ENCODE measurements around the gene CCDC80. TPM values are rescaled to one million over a fixed set of nuclear protein-coding genes. Genes with fewer than 3 reads are reported as not detected.

The CCDC80 gene
- total RNA-seq, 1 donor from 2014 or later = 4.9 TPM

GRCh38 chr3:112681822-112682325, 40.9 kb upstream of the CCDC80 start:
- no peak for TF ChIP-seq CTCF (IDR thresholded peaks at IDR 0.05; ENCODE audit: insufficient read depth, low read length, poor library complexity, severe bottlenecking)
- Histone ChIP-seq H3K36me3 (ENCODE audit: control insufficient read depth, insufficient read depth, low read length) (no peaks in the 10 kb centered on the region), H3K27me3 (ENCODE audit: control insufficient read depth, insufficient read depth, low read length) (no peaks in the 10 kb centered on the region), H3K4me3 (ENCODE audit: low read depth, low read length) (no peak overlapping the region)
- peak; percentile 9 for DNase-seq (ENCODE audit: low read depth)

GRCh38 chr3:112676659-112677234, 35.8 kb upstream of the CCDC80 start:
- no peak overlapping the region for H3K4me3 ChIP-seq (ENCODE audit: low read depth, low read length)
- H3K27me3 ChIP-seq (ENCODE audit: control insufficient read depth, insufficient read depth, low read length) = no peaks in the 10 kb centered on the region
- peak; percentile 96 for DNase-seq (ENCODE audit: low read depth)
- TF ChIP-seq CTCF (IDR thresholded peaks at IDR 0.05; ENCODE audit: insufficient read depth, low read length, poor library complexity, severe bottlenecking) = no peak
- H3K36me3 ChIP-seq (ENCODE audit: control insufficient read depth, insufficient read depth, low read length) = no peaks in the 10 kb centered on the region

- Histone ChIP-seq H3K27me3 (ENCODE audit: control insufficient read depth, insufficient read depth, low read length) (no peaks in the 10 kb centered on the region), H3K36me3 (ENCODE audit: control insufficient read depth, insufficient read depth, low read length) (no peaks in the 10 kb centered on the region), H3K4me3 (ENCODE audit: low read depth, low read length) (no peak overlapping the region)
- no peak for DNase-seq (ENCODE audit: low read depth)
- no peak for TF ChIP-seq CTCF (IDR thresholded peaks at IDR 0.05; ENCODE audit: insufficient read depth, low read length, poor library complexity, severe bottlenecking)
Measured at GRCh38 chr3:112675943-112676535, 35.1 kb upstream of the CCDC80 start.

GRCh38 chr3:112675349-112675748, 34.4 kb upstream of the CCDC80 start:
- H3K27me3 ChIP-seq (ENCODE audit: control insufficient read depth, insufficient read depth, low read length) = no peaks in the 10 kb centered on the region
- DNase-seq (ENCODE audit: low read depth) = no peak
- no peaks in the 10 kb centered on the region for H3K36me3 ChIP-seq (ENCODE audit: control insufficient read depth, insufficient read depth, low read length)
- TF ChIP-seq CTCF (IDR thresholded peaks at IDR 0.05; ENCODE audit: insufficient read depth, low read length, poor library complexity, severe bottlenecking) = no peak
- H3K4me3 ChIP-seq (ENCODE audit: low read depth, low read length) = no peak overlapping the region

GRCh38 chr3:112672716-112673541, 32.0 kb upstream of the CCDC80 start:
- Histone ChIP-seq H3K36me3 (ENCODE audit: control insufficient read depth, insufficient read depth, low read length) (no peaks in the 10 kb centered on the region), H3K27me3 (ENCODE audit: control insufficient read depth, insufficient read depth, low read length) (no peaks in the 10 kb centered on the region), H3K4me3 (ENCODE audit: low read depth, low read length) (no peak overlapping the region)
- DNase-seq (ENCODE audit: low read depth) = no peak
- no peak for TF ChIP-seq CTCF (IDR thresholded peaks at IDR 0.05; ENCODE audit: insufficient read depth, low read length, poor library complexity, severe bottlenecking)
